HEK293T (cell line): Measurements from ENCODE around the gene GSTM4.

ENCODE experiments used
- CTCF ChIA-PET: fragments of 350-600 bp; formaldehyde crosslinking; extraction: SDS; loops from one replicate; lab custom pipeline; 2021; ENCODE audit warnings: antibody characterized with exemption, inconsistent platforms; lab: Yijun Ruan, JAX
- POLR2A ChIA-PET: fragments of 350-600 bp; formaldehyde crosslinking; extraction: SDS; loops from one replicate; lab custom pipeline; 2020; ENCODE audit warnings: antibody characterized with exemption, inconsistent platforms; lab: Yijun Ruan, JAX
- DNase-seq: peaks from one replicate; pipeline ENCODE4 v3.0.0; 2012; ENCODE audit warnings: mixed read lengths; ENCODE audit errors: extremely low spot score
- ARNT ChIP-seq: fragments of 450-650 bp; IDR thresholded peaks from 2 replicates; pipeline ENCODE4 v1.6.1; 2017; ENCODE audit warnings: mild to moderate bottlenecking
- BHLHE40 ChIP-seq: fragments of 450-650 bp; IDR thresholded peaks from 2 replicates; pipeline ENCODE4 v1.6.1; 2016; ENCODE audit warnings: mild to moderate bottlenecking, moderate library complexity, borderline replicate concordance
- CTBP1 ChIP-seq: fragments of 450-650 bp; IDR thresholded peaks from 2 replicates; pipeline ENCODE4 v1.6.1; 2016; ENCODE audit warnings: borderline replicate concordance
- ELF4 ChIP-seq: fragments of 450-650 bp; IDR thresholded peaks from 2 replicates; pipeline ENCODE4 v1.6.1; 2017; ENCODE audit warnings: antibody characterized with exemption
- FOXA1 ChIP-seq: fragments of 450-650 bp; IDR thresholded peaks from 2 replicates; pipeline ENCODE4 v1.6.1; 2016; ENCODE audit warnings: mild to moderate bottlenecking
- FOXK2 ChIP-seq: fragments of 450-650 bp; IDR thresholded peaks from 2 replicates; pipeline ENCODE4 v1.6.1; 2016; ENCODE audit warnings: mild to moderate bottlenecking
- FOXM1 ChIP-seq: fragments of 450-650 bp; IDR thresholded peaks from 2 replicates; pipeline ENCODE4 v1.6.1; 2017; ENCODE audit warnings: mild to moderate bottlenecking, borderline replicate concordance
- HDGF ChIP-seq: fragments of 450-650 bp; IDR thresholded peaks from 2 replicates; pipeline ENCODE4 v1.6.1; 2017; ENCODE audit warnings: antibody characterized with exemption, borderline replicate concordance
- L3MBTL2 ChIP-seq: fragments of 450-650 bp; conservative IDR thresholded peaks from 2 replicates; pipeline ENCODE4 v1.6.1; 2016; ENCODE audit warnings: mild to moderate bottlenecking
- LEF1 ChIP-seq: fragments of 450-650 bp; IDR thresholded peaks from 2 replicates; pipeline ENCODE4 v1.6.1; 2017; ENCODE audit warnings: mild to moderate bottlenecking, borderline replicate concordance
- NFRKB ChIP-seq: fragments of 450-650 bp; IDR thresholded peaks from 2 replicates; pipeline ENCODE4 v1.6.1; 2016; ENCODE audit warnings: mild to moderate bottlenecking, moderate library complexity
- SP1 ChIP-seq: fragments of 450-650 bp; IDR thresholded peaks from 2 replicates; pipeline ENCODE4 v1.6.1; 2017
- SUZ12 ChIP-seq: fragments of 450-650 bp; IDR thresholded peaks from 2 replicates; pipeline ENCODE4 v1.6.1; 2016; ENCODE audit warnings: mild to moderate bottlenecking
- TARDBP ChIP-seq: fragments of 450-650 bp; IDR thresholded peaks from 2 replicates; pipeline ENCODE4 v1.6.1; 2016
- ZNF384 ChIP-seq: fragments of 450-650 bp; IDR thresholded peaks from 2 replicates; pipeline ENCODE4 v1.6.1; 2016
- TF ChIP-seq, protein P1 (sequence below): fragments of 450-650 bp; IDR thresholded peaks from 2 replicates; pipeline ENCODE4 v1.6.1; 2016

GSTM4 gene

GRCh38 chr1:109620841-109621286 lies 35.0 kb upstream of the GSTM4 start:
- CTCF ChIA-PET = interaction anchor here (0.6 to 1.8 kb wide), 6 partner anchors 10 to 847 kb away, joined by 3 to 6 read pairs (median 3); partner anchors contain the start of gene GNAI3
- POLR2A ChIA-PET = interaction anchor here (0.7 to 2.4 kb wide), 9 partner anchors 10 to 414 kb away, joined by 3 to 52 read pairs (median 4); partner anchors contain the start of genes GNAI3 and STRIP1
- DNase-seq = peak; percentile 94
- TF ChIP-seq BHLHE40 (no peak), SP1 (no peak), SUZ12 (no peak), HDGF (0 out of 2 replicates have a peak, but pooled peaks have one; percentile 30), FOXK2 (no peak), CTBP1 (no peak), ARNT (no peak), ELF4 (no peak), FOXA1 (no peak), LEF1 (no peak)
- TF ChIP-seq, protein P1, sequence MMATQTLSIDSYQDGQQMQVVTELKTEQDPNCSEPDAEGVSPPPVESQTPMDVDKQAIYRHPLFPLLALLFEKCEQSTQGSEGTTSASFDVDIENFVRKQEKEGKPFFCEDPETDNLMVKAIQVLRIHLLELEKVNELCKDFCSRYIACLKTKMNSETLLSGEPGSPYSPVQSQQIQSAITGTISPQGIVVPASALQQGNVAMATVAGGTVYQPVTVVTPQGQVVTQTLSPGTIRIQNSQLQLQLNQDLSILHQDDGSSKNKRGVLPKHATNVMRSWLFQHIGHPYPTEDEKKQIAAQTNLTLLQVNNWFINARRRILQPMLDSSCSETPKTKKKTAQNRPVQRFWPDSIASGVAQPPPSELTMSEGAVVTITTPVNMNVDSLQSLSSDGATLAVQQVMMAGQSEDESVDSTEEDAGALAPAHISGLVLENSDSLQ = peak; percentile 79

DNA sequence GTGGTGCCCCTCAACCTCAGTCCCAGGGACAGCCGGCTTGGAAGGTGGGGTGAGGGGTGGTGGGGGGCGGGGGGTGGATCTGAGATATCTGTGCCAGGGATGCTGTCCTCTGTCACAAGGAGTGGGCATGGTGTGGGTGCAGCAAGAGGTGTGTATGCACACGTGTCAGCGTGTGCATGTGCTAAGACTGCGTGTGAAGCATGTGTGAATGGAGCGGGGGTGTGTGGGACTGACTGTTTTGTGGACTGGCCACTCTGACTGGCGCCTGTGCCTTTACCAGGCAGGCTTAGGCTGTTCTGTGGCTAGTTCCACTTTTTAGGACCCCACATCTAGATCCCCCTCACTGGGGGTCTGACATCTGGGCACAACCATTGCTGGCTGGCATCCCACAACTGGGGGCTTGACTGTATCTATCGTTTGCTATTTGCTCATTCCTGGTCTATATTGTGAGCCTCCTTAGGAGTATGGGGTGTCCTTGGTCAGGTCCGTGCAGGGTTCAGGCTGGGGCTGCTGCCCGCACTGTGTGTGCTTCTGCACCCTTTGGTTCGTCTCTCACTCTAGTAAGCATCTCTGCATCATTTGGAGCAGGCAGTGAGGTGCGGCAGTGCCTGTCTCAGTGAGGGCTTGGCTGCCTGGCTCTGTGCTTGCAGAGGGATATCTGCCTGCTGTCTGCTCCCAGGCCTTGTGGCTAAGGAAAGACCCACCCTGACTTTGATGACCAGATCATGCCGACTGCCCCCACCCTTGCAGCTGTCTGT lies 34.3 kb upstream of the GSTM4 start:
- no peak for TF ChIP-seq FOXM1
- no peak for TF ChIP-seq L3MBTL2
- no peak for TF ChIP-seq ELF4
- no peak for TF ChIP-seq ZNF384
- no peak for TF ChIP-seq HDGF
- no peak for TF ChIP-seq BHLHE40
- TF ChIP-seq CTBP1 = no peak
- TF ChIP-seq FOXA1 = no peak
- TF ChIP-seq ARNT = no peak
- TF ChIP-seq LEF1 = no peak
- no peak for TF ChIP-seq TARDBP
- TF ChIP-seq SP1 = no peak
- TF ChIP-seq, protein P1 = no peak
- no peak for TF ChIP-seq SUZ12
- no peak for TF ChIP-seq NFRKB
- TF ChIP-seq FOXK2 = no peak
- ChIA-PET POLR2A (no interaction called here), CTCF (no interaction called here)
- no peak for DNase-seq

DNA sequence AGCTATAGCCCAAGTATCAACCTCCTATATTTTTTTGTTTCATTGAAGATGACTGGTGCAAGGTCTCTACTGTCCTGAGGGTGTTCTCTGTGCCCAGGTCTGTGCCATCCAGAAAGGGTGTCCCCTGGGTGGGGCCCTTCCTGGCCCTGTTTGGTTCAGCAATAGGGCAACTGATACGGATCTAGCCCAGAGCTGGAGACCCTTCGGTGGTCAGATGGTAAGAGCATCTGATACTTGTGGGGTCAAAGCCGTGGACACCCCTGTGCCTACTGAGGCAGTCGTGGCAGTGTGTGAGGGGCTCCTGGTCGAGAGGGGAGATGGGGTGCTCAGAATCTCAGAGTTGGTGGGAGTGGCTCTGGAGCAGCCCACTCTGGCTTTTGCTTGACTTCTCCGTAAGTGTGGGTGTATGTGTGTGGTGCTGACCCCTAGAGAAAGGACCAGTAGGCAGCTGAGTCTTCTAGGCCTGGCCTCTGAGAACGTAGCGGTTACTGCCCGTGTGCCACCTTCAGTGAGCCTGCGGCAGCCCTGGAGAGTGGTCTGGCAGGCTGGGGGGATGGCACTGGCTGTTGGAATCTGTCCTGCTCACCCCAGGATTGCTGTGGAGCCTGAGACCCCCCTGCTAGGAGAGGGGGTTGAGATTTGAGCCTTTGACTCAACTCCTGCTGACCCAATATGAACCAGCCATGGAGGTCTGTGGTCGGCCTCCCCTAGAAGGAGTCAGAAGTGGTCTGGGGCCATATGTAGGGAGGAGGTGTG lies 33.6 kb upstream of the GSTM4 start:
- CTCF ChIA-PET = no interaction called here
- POLR2A ChIA-PET = interaction anchor here (0.6 to 2.0 kb wide), 2 partner anchors 74 kb away, joined by 3 to 11 read pairs; partner anchors contain the start of gene GNAI3
- TF ChIP-seq CTBP1 = no peak
- no peak for TF ChIP-seq LEF1
- TF ChIP-seq ELF4 = no peak
- no peak for TF ChIP-seq FOXM1
- no peak for TF ChIP-seq TARDBP
- no peak for TF ChIP-seq SUZ12
- no peak for TF ChIP-seq ARNT
- TF ChIP-seq HDGF = no peak
- no peak for DNase-seq

GRCh38 chr1:109622895-109623294 lies 33.0 kb upstream of the GSTM4 start:
- POLR2A ChIA-PET = interaction anchor here (2.0 kb wide), 1 partner anchor 75 kb away, joined by 11 read pairs; the partner anchor contains the start of gene GNAI3
- TF ChIP-seq FOXA1 (no peak), ELF4 (no peak), L3MBTL2 (no peak), ARNT (no peak), HDGF (no peak), LEF1 (no peak)
- DNase-seq = no peak
- CTCF ChIA-PET = interaction anchor here (1.5 kb wide), 1 partner anchor 17 kb away, joined by 5 read pairs; no protein-coding TSS in a partner anchor

DNA sequence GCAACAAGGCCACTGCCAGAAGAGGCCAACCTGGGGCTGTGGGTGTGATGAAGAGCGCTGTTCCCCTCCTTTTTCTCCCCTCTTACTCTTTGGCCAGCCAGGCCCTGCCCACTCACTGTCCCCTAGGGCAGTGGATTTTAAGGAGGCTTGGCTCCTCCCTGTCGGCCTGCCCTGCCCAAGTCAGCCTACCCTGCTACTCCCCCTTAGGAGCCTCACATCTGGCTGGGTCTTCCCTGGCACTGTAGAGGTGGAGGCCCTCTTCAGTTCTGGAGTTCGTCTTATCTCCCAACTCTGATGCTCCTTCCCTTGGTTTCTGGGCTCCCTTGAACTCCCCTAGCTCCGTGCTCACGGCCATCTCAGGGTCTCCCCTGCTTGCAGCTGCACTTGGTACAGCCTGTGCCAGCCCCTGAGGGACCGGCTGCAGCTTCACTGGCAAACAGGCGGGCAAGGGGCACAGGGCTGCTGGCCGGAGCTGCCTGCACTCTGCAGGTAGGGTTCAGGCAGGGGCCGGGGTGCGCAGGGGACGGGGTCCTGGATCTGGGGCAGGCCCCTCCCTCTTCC lies 32.2 kb upstream of the GSTM4 start:
- no peak for TF ChIP-seq SP1
- no peak for TF ChIP-seq FOXK2
- TF ChIP-seq, protein P1 = no peak
- TF ChIP-seq ELF4 = no peak
- TF ChIP-seq TARDBP = no peak
- no peak for TF ChIP-seq ARNT
- TF ChIP-seq FOXA1 = no peak
- TF ChIP-seq NFRKB = no peak
- TF ChIP-seq ZNF384 = no peak
- no peak for TF ChIP-seq HDGF
- no peak for TF ChIP-seq CTBP1
- no peak for TF ChIP-seq LEF1
- POLR2A ChIA-PET = interaction anchor here (2.0 kb wide), 1 partner anchor 75 kb away, joined by 11 read pairs; the partner anchor contains the start of gene GNAI3
- CTCF ChIA-PET = interaction anchor here (1.5 kb wide), 1 partner anchor 16 kb away, joined by 5 read pairs; no protein-coding TSS in a partner anchor
- DNase-seq = no peak
